Nephron (organoid): Measurements from ENCODE around the gene FAAH2.

ENCODE experiments used
- H3K27ac Mint-ChIP-seq, 3 experiments: 2 replicates each; pipeline ENCODE4 v1.8.0; 2020; ENCODE audit warnings: mixed read lengths in 3 of 3, mild to moderate bottlenecking in 2 of 3, moderate library complexity in 1 of 3
- H3K27me3 Mint-ChIP-seq: 2 replicates; pipeline ENCODE4 v1.8.0; 2021; ENCODE audit warnings: low read depth, mild to moderate bottlenecking, moderate library complexity, mixed read lengths
- H3K36me3 Mint-ChIP-seq: 2 replicates; pipeline ENCODE4 v1.8.0; 2020; ENCODE audit warnings: low read depth, mixed read lengths
- H3K4me1 Mint-ChIP-seq: 2 replicates; pipeline ENCODE4 v1.8.0; 2020; ENCODE audit warnings: mixed read lengths
- H3K4me3 Mint-ChIP-seq, 3 experiments: 2 replicates each; pipeline ENCODE4 v1.8.0; 2020; ENCODE audit warnings: mild to moderate bottlenecking in 3 of 3, mixed read lengths in 3 of 3, moderate library complexity in 2 of 3
- H3K9me3 Mint-ChIP-seq: 2 replicates; pipeline ENCODE4 v1.8.0; 2020; ENCODE audit warnings: mixed read lengths
- CTCF ChIP-seq, 3 experiments: fragments of 200-600 bp; sonication (generic); IDR thresholded peaks; one replicate each; pipeline ENCODE4 v1.5.0; 2021; ENCODE audit warnings: antibody characterized with exemption in 3 of 3; ENCODE audit not compliant: unreplicated experiment in 3 of 3

Gene FAAH2

GRCh38 chrX:57266871-57267270 lies 19.6 kb upstream of the FAAH2 start:
- no peak for TF ChIP-seq CTCF (IDR thresholded peaks at IDR 0.05; ENCODE audit: unreplicated experiment in 3 of 3)
- Mint-ChIP-seq H3K9me3 (peaks cover 36% of the 10 kb centered on the region), H3K36me3 (peaks cover 4% of the 10 kb centered on the region), H3K4me1 (no peaks in the 10 kb centered on the region), H3K4me3 (no peak overlapping the region), H3K27me3 (no peaks in the 10 kb centered on the region), H3K27ac (no peak overlapping the region)

GRCh38 chrX:57267308-57267707 lies 19.2 kb upstream of the FAAH2 start:
- H3K4me1 Mint-ChIP-seq, result no peaks in the 10 kb centered on the region
- no peaks in the 10 kb centered on the region for H3K27me3 Mint-ChIP-seq
- peaks cover 4% of the 10 kb centered on the region for H3K36me3 Mint-ChIP-seq
- no peak overlapping the region for H3K27ac Mint-ChIP-seq
- H3K9me3 Mint-ChIP-seq, result peaks cover 34% of the 10 kb centered on the region
- H3K4me3 Mint-ChIP-seq, result no peak overlapping the region
- TF ChIP-seq CTCF (IDR thresholded peaks at IDR 0.05; ENCODE audit: unreplicated experiment in 3 of 3), result no peak

GRCh38 chrX:57270980-57271379 lies 15.5 kb upstream of the FAAH2 start:
- Mint-ChIP-seq H3K27me3 (no peaks in the 10 kb centered on the region), H3K4me3 (no peak overlapping the region), H3K9me3 (peaks cover 39% of the 10 kb centered on the region), H3K27ac (no peak overlapping the region), H3K36me3 (peaks cover 4% of the 10 kb centered on the region), H3K4me1 (no peaks in the 10 kb centered on the region)
- TF ChIP-seq CTCF (IDR thresholded peaks at IDR 0.05; ENCODE audit: unreplicated experiment in 3 of 3), result no peak

- no peaks in the 10 kb centered on the region for H3K27me3 Mint-ChIP-seq
- no peak for TF ChIP-seq CTCF (IDR thresholded peaks at IDR 0.05; ENCODE audit: unreplicated experiment in 3 of 3)
- H3K36me3 Mint-ChIP-seq, result no peaks in the 10 kb centered on the region
- H3K4me1 Mint-ChIP-seq, result no peaks in the 10 kb centered on the region
- peaks cover 34% of the 10 kb centered on the region for H3K9me3 Mint-ChIP-seq
- no peak overlapping the region for H3K27ac Mint-ChIP-seq
- no peak overlapping the region for H3K4me3 Mint-ChIP-seq
Measured at GRCh38 chrX:57282568-57282967, 3.9 kb upstream of the FAAH2 start.

- H3K4me1 Mint-ChIP-seq, result no peaks in the 10 kb centered on the region
- no peaks in the 10 kb centered on the region for H3K36me3 Mint-ChIP-seq
- no peak overlapping the region for H3K27ac Mint-ChIP-seq
- no peaks in the 10 kb centered on the region for H3K27me3 Mint-ChIP-seq
- H3K4me3 Mint-ChIP-seq, result no peak overlapping the region
- no peak for TF ChIP-seq CTCF (IDR thresholded peaks at IDR 0.05; ENCODE audit: unreplicated experiment in 3 of 3)
- peaks cover 19% of the 10 kb centered on the region for H3K9me3 Mint-ChIP-seq
Measured at GRCh38 chrX:57285001-57285400, 1.5 kb upstream of the FAAH2 start.

- no peak overlapping the region for H3K27ac Mint-ChIP-seq
- peaks cover 6% of the 10 kb centered on the region for H3K36me3 Mint-ChIP-seq
- no peak for TF ChIP-seq CTCF (IDR thresholded peaks at IDR 0.05; ENCODE audit: unreplicated experiment in 3 of 3)
- H3K9me3 Mint-ChIP-seq, result peaks cover 10% of the 10 kb centered on the region
- no peaks in the 10 kb centered on the region for H3K27me3 Mint-ChIP-seq
- H3K4me3 Mint-ChIP-seq, result no peak overlapping the region
- H3K4me1 Mint-ChIP-seq, result no peaks in the 10 kb centered on the region
Measured at GRCh38 chrX:57289089-57289488, 2.6 kb downstream of the FAAH2 start.
